NCI-H774 (cell line): ENCODE results near the gene EFHC1.
A peak's percentile ranks its signal among the peaks of the same experiment; 100 is the strongest.
"Not testable (repeated sequence)": the region's sequence is repeated elsewhere in the genome, so short reads cannot be mapped to it uniquely, and the experiment has no call there.

Experiments used
- DNase-seq: peaks from one replicate; lab custom pipeline; 2025; lab: John Stamatoyannopoulos, UW

The EFHC1 gene

GRCh38 chr6:52419809-52420667 lies at the start of gene EFHC1:
TSS of gene EFHC1 (plus strand) at chr6:52420342. CDS start at chr6:52420411, 69 bp downstream.
- peak; percentile 98 for DNase-seq

GRCh38 chr6:52371656-52372191 lies 48.4 kb upstream of the EFHC1 start:
- DNase-seq, result no peak

GRCh38 chr6:52373151-52373690 lies 46.9 kb upstream of the EFHC1 start:
- no peak for DNase-seq

- DNase-seq, result no peak
Observed at GRCh38 chr6:52374247-52374646, 45.9 kb upstream of the EFHC1 start.

GRCh38 chr6:52375780-52376556 lies 44.2 kb upstream of the EFHC1 start:
- DNase-seq, result no peak

- DNase-seq, result no peak
Observed at GRCh38 chr6:52376763-52377162, 43.4 kb upstream of the EFHC1 start.

GRCh38 chr6:52377538-52378221 lies 42.5 kb upstream of the EFHC1 start:
- no peak for DNase-seq

- DNase-seq, result no peak
Observed at GRCh38 chr6:52381249-52381648, 38.9 kb upstream of the EFHC1 start.

GRCh38 chr6:52384145-52384766 lies 35.9 kb upstream of the EFHC1 start:
- DNase-seq, result no peak

GRCh38 chr6:52385074-52385473 lies 35.1 kb upstream of the EFHC1 start:
- no peak for DNase-seq

GRCh38 chr6:52388119-52388518 lies 32.0 kb upstream of the EFHC1 start:
- not testable (repeated sequence) for DNase-seq

GRCh38 chr6:52388790-52389189 lies 31.4 kb upstream of the EFHC1 start:
- no peak for DNase-seq

GRCh38 chr6:52389264-52389625 lies 30.9 kb upstream of the EFHC1 start:
- DNase-seq, result no peak

- DNase-seq, result peak; percentile 18
Observed at GRCh38 chr6:52389626-52390360, 30.3 kb upstream of the EFHC1 start.

GRCh38 chr6:52390361-52390727 lies 29.8 kb upstream of the EFHC1 start:
- DNase-seq, result peak; percentile 16

GRCh38 chr6:52391599-52391998 lies 28.5 kb upstream of the EFHC1 start:
- DNase-seq, result no peak

- DNase-seq, result no peak
Observed at GRCh38 chr6:52392944-52393343, 27.2 kb upstream of the EFHC1 start.

GRCh38 chr6:52393780-52394179 lies 26.4 kb upstream of the EFHC1 start:
- no peak for DNase-seq

GRCh38 chr6:52394251-52394666 lies 25.9 kb upstream of the EFHC1 start:
- no peak for DNase-seq

- DNase-seq, result no peak
Observed at GRCh38 chr6:52395969-52396368, 24.2 kb upstream of the EFHC1 start.
